ENCODE data around the gene IGFBP2. TPM values are rescaled to one million over a fixed set of nuclear protein-coding genes. Genes with fewer than 3 reads are reported as not detected.

The IGFBP2 gene
- total RNA-seq, 1 donor from 2014 or later = 41.1 TPM

GRCh38 chr2:216678813-216679657, 45.8 kb downstream of the IGFBP2 start:
- peaks cover under 1% of the 10 kb centered on the region for H3K27me3 ChIP-seq (ENCODE audit: control insufficient read depth, insufficient read depth, low read length)
- no peaks in the 10 kb centered on the region for H3K36me3 ChIP-seq (ENCODE audit: control insufficient read depth, insufficient read depth, low read length)
- DNase-seq (ENCODE audit: low read depth) (no peak), FAIRE-seq (no peak)
- TF ChIP-seq CTCF (IDR thresholded peaks at IDR 0.05; ENCODE audit: insufficient read depth, low read length, severe bottlenecking) = no peak
- H3K4me3 ChIP-seq (ENCODE audit: low read depth, low read length) = no peak overlapping the region

DNA sequence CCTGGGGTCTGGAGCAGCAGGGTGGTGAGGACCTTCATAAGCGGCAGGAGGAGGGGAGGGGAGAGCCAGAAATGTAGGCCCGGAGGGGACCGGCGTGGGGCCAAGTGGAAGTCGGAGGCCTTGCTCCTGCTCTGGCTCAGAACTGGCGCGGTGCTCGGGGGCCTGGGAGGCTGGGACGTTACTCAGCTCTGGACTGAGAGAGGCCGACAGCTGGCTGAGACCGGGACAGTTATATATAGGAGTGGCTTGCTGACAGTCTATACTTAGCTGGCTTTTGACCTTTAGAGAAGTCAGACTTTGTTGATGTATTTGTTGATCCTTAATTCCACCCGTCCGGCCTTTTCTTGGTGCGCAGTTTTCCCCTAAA, 46.4 kb downstream of the IGFBP2 start:
- no peak for TF ChIP-seq CTCF (IDR thresholded peaks at IDR 0.05; ENCODE audit: insufficient read depth, low read length, severe bottlenecking)
- Histone ChIP-seq H3K4me3 (ENCODE audit: low read depth, low read length) (no peak overlapping the region), H3K27me3 (ENCODE audit: control insufficient read depth, insufficient read depth, low read length) (no peaks in the 10 kb centered on the region), H3K36me3 (ENCODE audit: control insufficient read depth, insufficient read depth, low read length) (no peaks in the 10 kb centered on the region)
- DNase-seq (ENCODE audit: low read depth) (no peak), FAIRE-seq (no peak)

GRCh38 chr2:216680951-216681629, 47.9 kb downstream of the IGFBP2 start:
- Histone ChIP-seq H3K4me3 (ENCODE audit: low read depth, low read length) (no peak overlapping the region), H3K36me3 (ENCODE audit: control insufficient read depth, insufficient read depth, low read length) (no peaks in the 10 kb centered on the region), H3K27me3 (ENCODE audit: control insufficient read depth, insufficient read depth, low read length) (no peaks in the 10 kb centered on the region)
- FAIRE-seq = no peak
- TF ChIP-seq CTCF (IDR thresholded peaks at IDR 0.05; ENCODE audit: insufficient read depth, low read length, severe bottlenecking) = no peak
- DNase-seq (ENCODE audit: low read depth) = no peak

DNA sequence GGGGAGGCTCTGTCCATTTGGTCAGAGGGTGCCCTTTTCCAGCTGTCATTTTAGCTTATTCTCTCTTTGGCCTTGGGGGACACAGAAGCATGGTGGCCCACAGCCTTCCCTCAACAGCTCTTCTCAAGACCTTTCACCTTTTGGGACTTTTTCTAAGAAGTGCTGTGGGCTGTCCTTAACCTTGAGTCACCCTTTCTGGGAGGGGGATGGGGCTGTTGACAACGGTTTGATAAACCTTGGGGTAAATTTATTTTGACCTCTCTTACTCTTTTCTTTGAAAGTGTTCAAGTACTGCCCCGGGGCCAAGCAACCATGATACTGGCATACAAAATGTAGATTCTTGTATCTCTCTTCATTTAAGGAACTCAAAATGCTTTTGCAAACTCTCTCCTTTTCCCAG, 48.5 kb downstream of the IGFBP2 start:
- H3K36me3 ChIP-seq (ENCODE audit: control insufficient read depth, insufficient read depth, low read length) = no peaks in the 10 kb centered on the region
- no peaks in the 10 kb centered on the region for H3K27me3 ChIP-seq (ENCODE audit: control insufficient read depth, insufficient read depth, low read length)
- no peak for FAIRE-seq
- no peak overlapping the region for H3K4me3 ChIP-seq (ENCODE audit: low read depth, low read length)
- DNase-seq (ENCODE audit: low read depth) = no peak
- no peak for TF ChIP-seq CTCF (IDR thresholded peaks at IDR 0.05; ENCODE audit: insufficient read depth, low read length, severe bottlenecking)

DNA sequence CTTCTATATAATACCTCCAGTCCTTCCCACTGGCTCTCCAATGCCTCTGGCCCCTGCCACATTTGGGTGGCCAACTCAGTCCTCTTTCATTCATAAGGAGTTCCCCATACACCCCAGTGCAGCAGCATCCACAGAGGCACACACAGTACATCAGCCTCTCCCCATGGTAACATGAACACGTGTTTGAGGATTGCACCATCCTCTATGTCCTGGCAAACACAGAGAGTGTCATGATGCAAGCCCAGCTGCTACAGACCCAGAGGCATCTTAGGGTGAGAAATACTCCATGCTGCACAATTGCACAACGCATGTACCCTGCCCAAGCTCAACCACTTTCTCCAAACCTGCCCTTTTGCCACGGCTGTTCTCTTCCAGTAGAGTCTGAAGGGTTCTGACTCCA, 50.6 kb downstream of the IGFBP2 start:
- no peak for TF ChIP-seq CTCF (IDR thresholded peaks at IDR 0.05; ENCODE audit: insufficient read depth, low read length, severe bottlenecking)
- peak; percentile 99 for FAIRE-seq
- peaks cover under 1% of the 10 kb centered on the region for H3K27me3 ChIP-seq (ENCODE audit: control insufficient read depth, insufficient read depth, low read length)
- no peak overlapping the region for H3K4me3 ChIP-seq (ENCODE audit: low read depth, low read length)
- H3K36me3 ChIP-seq (ENCODE audit: control insufficient read depth, insufficient read depth, low read length) = no peaks in the 10 kb centered on the region
- DNase-seq (ENCODE audit: low read depth) = peak; percentile 96

Measured in bronchial epithelial cell (primary cell).